WTC11 (cell line): ENCODE measurements around the gene KRT72. TPM values are rescaled to one million over a fixed set of nuclear protein-coding genes. Genes with fewer than 3 reads are reported as not detected.

ENCODE experiments used
- ATAC-seq: fragments of 200-7000 bp; cut with Tn5 transposase; 2 replicates; pipeline ENCODE4 v1.10.0; 2021; ENCODE audit warnings: mild to moderate bottlenecking, moderate library complexity
- CTCF ChIA-PET: fragments of 300-600 bp; sonication (Branson Sonifier 250); formaldehyde crosslinking; loops from one replicate; lab custom pipeline; 2021; ENCODE audit warnings: antibody characterized with exemption; lab: Charles Lee
- POLR2A ChIA-PET: fragments of 350-600 bp; sonication (Branson Sonifier 250); formaldehyde crosslinking; loops from one replicate; lab custom pipeline; 2021; ENCODE audit warnings: antibody characterized with exemption; lab: Charles Lee
- DNase-seq: peaks from one replicate; pipeline ENCODE4 v3.0.0; 2021; ENCODE audit warnings: low spot score
- H3K27ac Mint-ChIP-seq: 2 replicates; pipeline ENCODE4 v1.8.0; 2021; ENCODE audit warnings: mixed read lengths
- H3K27me3 Mint-ChIP-seq: 2 replicates; pipeline ENCODE4 v1.8.0; 2021; ENCODE audit warnings: low read depth, mild to moderate bottlenecking, moderate library complexity, mixed read lengths
- H3K36me3 Mint-ChIP-seq: 2 replicates; pipeline ENCODE4 v1.8.0; 2021; ENCODE audit warnings: mixed read lengths
- H3K4me1 Mint-ChIP-seq: 2 replicates; pipeline ENCODE4 v1.8.0; 2022; ENCODE audit warnings: mixed read lengths
- H3K4me3 Mint-ChIP-seq: 2 replicates; pipeline ENCODE4 v1.8.0; 2021; ENCODE audit warnings: mild to moderate bottlenecking, moderate library complexity, mixed read lengths
- H3K9me3 Mint-ChIP-seq: 2 replicates; pipeline ENCODE4 v1.8.0; 2021; ENCODE audit warnings: mixed read lengths
- ETV6 ChIP-seq: sonication (generic); formaldehyde crosslinking; IDR thresholded peaks from 2 replicates; pipeline ENCODE4 v1.8.1; 2022; ENCODE audit warnings: mild to moderate bottlenecking, missing genetic modification reagents
- HMGA2 ChIP-seq: fragments of 250-450 bp; sonication (Bioruptor Pico); IDR thresholded peaks from 2 replicates; pipeline ENCODE4 v1.4.0; 2021; ENCODE audit warnings: mild to moderate bottlenecking, moderate library complexity
- JAZF1 ChIP-seq: fragments of 250-450 bp; sonication (Bioruptor Pico); IDR thresholded peaks from 2 replicates; pipeline ENCODE4 v1.9.0; 2021; ENCODE audit warnings: moderate library complexity, mild to moderate bottlenecking, inconsistent platforms
- MAX ChIP-seq: sonication (generic); formaldehyde crosslinking; IDR thresholded peaks from 2 replicates; pipeline ENCODE4 v1.8.0; 2022; ENCODE audit warnings: mild to moderate bottlenecking, missing genetic modification reagents
- TEAD1 ChIP-seq: sonication (generic); formaldehyde crosslinking; IDR thresholded peaks from 2 replicates; pipeline ENCODE4 v1.8.0; 2022; ENCODE audit warnings: mild to moderate bottlenecking, missing genetic modification reagents
- ZMAT4 ChIP-seq: fragments of 250-450 bp; sonication (Bioruptor Pico); IDR thresholded peaks from 2 replicates; pipeline ENCODE4 v1.9.0; 2021; ENCODE audit warnings: mild to moderate bottlenecking
- ZNF396 ChIP-seq: fragments of 250-450 bp; sonication (Bioruptor Pico); IDR thresholded peaks from 2 replicates; pipeline ENCODE4 v1.8.0; 2021; ENCODE audit warnings: mild to moderate bottlenecking, moderate library complexity, borderline replicate concordance
- total RNA-seq: library from RNA; stranded (reverse); gene quantifications from 3 replicates; pipeline ENCODE4 v1.2.3, GENCODE V29; 2021
- TF ChIP-seq, protein P1 (sequence below): sonication (generic); formaldehyde crosslinking; IDR thresholded peaks from 2 replicates; pipeline ENCODE4 v1.8.1; 2022; ENCODE audit warnings: mild to moderate bottlenecking, missing genetic modification reagents, moderate library complexity, borderline replicate concordance
- TF ChIP-seq, protein P2 (sequence below): sonication (generic); formaldehyde crosslinking; IDR thresholded peaks from 2 replicates; pipeline ENCODE4 v1.8.1; 2023; ENCODE audit warnings: mild to moderate bottlenecking, missing genetic modification reagents, borderline replicate concordance
- TF ChIP-seq, protein P3 (sequence below): sonication (generic); formaldehyde crosslinking; IDR thresholded peaks from 2 replicates; pipeline ENCODE4 v1.8.1; 2023; ENCODE audit warnings: mild to moderate bottlenecking, moderate library complexity, missing genetic modification reagents
- TF ChIP-seq, protein P4 (sequence below): fragments of 250-450 bp; sonication (Bioruptor Pico); IDR thresholded peaks from 2 replicates; pipeline ENCODE4 v1.9.0; 2021; ENCODE audit warnings: mild to moderate bottlenecking, borderline replicate concordance
- TF ChIP-seq, protein P5 (sequence below): sonication (generic); formaldehyde crosslinking; IDR thresholded peaks from 2 replicates; pipeline ENCODE4 v1.8.0; 2023; ENCODE audit warnings: missing genetic modification reagents

Gene KRT72
- total RNA-seq, 1 experiment from 2014 or later = not detected

DNA sequence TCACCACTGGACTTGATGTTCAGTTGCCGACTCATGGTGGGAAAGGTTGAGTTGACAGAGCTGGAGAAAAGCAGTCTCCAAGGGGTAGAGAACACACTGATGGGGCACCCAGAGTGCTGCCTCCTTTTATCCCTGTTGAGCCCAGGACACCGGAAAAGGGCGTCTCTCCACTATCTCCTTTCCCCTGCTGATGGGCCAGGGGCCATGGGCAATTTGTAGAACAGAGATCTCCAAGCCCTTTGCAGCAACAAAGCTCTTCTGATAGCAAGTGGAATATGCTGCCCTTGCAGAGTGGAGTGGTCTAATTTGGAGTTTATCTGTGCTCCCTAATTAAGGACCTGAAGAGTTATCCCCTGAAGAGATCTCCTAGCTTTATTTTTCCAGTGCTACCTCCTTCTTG is 27.5 kb downstream of the KRT72 start, which contains the start of gene KRT74 (continued):
- TF ChIP-seq, protein P1, sequence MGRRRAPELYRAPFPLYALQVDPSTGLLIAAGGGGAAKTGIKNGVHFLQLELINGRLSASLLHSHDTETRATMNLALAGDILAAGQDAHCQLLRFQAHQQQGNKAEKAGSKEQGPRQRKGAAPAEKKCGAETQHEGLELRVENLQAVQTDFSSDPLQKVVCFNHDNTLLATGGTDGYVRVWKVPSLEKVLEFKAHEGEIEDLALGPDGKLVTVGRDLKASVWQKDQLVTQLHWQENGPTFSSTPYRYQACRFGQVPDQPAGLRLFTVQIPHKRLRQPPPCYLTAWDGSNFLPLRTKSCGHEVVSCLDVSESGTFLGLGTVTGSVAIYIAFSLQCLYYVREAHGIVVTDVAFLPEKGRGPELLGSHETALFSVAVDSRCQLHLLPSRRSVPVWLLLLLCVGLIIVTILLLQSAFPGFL (CRISPR knock-in tag) = no peak
- TF ChIP-seq, protein P2, sequence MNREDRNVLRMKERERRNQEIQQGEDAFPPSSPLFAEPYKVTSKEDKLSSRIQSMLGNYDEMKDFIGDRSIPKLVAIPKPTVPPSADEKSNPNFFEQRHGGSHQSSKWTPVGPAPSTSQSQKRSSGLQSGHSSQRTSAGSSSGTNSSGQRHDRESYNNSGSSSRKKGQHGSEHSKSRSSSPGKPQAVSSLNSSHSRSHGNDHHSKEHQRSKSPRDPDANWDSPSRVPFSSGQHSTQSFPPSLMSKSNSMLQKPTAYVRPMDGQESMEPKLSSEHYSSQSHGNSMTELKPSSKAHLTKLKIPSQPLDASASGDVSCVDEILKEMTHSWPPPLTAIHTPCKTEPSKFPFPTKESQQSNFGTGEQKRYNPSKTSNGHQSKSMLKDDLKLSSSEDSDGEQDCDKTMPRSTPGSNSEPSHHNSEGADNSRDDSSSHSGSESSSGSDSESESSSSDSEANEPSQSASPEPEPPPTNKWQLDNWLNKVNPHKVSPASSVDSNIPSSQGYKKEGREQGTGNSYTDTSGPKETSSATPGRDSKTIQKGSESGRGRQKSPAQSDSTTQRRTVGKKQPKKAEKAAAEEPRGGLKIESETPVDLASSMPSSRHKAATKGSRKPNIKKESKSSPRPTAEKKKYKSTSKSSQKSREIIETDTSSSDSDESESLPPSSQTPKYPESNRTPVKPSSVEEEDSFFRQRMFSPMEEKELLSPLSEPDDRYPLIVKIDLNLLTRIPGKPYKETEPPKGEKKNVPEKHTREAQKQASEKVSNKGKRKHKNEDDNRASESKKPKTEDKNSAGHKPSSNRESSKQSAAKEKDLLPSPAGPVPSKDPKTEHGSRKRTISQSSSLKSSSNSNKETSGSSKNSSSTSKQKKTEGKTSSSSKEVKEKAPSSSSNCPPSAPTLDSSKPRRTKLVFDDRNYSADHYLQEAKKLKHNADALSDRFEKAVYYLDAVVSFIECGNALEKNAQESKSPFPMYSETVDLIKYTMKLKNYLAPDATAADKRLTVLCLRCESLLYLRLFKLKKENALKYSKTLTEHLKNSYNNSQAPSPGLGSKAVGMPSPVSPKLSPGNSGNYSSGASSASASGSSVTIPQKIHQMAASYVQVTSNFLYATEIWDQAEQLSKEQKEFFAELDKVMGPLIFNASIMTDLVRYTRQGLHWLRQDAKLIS = no peak
- TF ChIP-seq JAZF1 = no peak
- no peak for TF ChIP-seq HMGA2 (CRISPR knock-in tag)
- no peak for TF ChIP-seq ETV6 (CRISPR knock-in tag)

- Mint-ChIP-seq H3K27ac (no peak overlapping the region), H3K9me3 (no peaks in the 10 kb centered on the region), H3K4me1 (no peaks in the 10 kb centered on the region), H3K4me3 (no peak overlapping the region), H3K27me3 (no peaks in the 10 kb centered on the region), H3K36me3 (no peaks in the 10 kb centered on the region)
- TF ChIP-seq, protein P3, sequence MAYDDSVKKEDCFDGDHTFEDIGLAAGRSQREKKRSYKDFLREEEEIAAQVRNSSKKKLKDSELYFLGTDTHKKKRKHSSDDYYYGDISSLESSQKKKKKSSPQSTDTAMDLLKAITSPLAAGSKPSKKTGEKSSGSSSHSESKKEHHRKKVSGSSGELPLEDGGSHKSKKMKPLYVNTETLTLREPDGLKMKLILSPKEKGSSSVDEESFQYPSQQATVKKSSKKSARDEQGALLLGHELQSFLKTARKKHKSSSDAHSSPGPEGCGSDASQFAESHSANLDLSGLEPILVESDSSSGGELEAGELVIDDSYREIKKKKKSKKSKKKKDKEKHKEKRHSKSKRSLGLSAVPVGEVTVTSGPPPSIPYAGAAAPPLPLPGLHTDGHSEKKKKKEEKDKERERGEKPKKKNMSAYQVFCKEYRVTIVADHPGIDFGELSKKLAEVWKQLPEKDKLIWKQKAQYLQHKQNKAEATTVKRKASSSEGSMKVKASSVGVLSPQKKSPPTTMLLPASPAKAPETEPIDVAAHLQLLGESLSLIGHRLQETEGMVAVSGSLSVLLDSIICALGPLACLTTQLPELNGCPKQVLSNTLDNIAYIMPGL (CRISPR knock-in tag) = no peak
- TF ChIP-seq, protein P4, sequence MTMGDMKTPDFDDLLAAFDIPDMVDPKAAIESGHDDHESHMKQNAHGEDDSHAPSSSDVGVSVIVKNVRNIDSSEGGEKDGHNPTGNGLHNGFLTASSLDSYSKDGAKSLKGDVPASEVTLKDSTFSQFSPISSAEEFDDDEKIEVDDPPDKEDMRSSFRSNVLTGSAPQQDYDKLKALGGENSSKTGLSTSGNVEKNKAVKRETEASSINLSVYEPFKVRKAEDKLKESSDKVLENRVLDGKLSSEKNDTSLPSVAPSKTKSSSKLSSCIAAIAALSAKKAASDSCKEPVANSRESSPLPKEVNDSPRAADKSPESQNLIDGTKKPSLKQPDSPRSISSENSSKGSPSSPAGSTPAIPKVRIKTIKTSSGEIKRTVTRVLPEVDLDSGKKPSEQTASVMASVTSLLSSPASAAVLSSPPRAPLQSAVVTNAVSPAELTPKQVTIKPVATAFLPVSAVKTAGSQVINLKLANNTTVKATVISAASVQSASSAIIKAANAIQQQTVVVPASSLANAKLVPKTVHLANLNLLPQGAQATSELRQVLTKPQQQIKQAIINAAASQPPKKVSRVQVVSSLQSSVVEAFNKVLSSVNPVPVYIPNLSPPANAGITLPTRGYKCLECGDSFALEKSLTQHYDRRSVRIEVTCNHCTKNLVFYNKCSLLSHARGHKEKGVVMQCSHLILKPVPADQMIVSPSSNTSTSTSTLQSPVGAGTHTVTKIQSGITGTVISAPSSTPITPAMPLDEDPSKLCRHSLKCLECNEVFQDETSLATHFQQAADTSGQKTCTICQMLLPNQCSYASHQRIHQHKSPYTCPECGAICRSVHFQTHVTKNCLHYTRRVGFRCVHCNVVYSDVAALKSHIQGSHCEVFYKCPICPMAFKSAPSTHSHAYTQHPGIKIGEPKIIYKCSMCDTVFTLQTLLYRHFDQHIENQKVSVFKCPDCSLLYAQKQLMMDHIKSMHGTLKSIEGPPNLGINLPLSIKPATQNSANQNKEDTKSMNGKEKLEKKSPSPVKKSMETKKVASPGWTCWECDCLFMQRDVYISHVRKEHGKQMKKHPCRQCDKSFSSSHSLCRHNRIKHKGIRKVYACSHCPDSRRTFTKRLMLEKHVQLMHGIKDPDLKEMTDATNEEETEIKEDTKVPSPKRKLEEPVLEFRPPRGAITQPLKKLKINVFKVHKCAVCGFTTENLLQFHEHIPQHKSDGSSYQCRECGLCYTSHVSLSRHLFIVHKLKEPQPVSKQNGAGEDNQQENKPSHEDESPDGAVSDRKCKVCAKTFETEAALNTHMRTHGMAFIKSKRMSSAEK = no peak
- TF ChIP-seq, protein P5, sequence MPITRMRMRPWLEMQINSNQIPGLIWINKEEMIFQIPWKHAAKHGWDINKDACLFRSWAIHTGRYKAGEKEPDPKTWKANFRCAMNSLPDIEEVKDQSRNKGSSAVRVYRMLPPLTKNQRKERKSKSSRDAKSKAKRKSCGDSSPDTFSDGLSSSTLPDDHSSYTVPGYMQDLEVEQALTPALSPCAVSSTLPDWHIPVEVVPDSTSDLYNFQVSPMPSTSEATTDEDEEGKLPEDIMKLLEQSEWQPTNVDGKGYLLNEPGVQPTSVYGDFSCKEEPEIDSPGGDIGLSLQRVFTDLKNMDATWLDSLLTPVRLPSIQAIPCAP (CRISPR knock-in tag) = no peak
- TF ChIP-seq TEAD1 = no peak
- no peak for TF ChIP-seq MAX
- TF ChIP-seq ZMAT4 (CRISPR knock-in tag) = no peak
- TF ChIP-seq ZNF396 (CRISPR knock-in tag) = no peak
- CTCF ChIA-PET = interaction anchor here (0.8 to 1.6 kb wide), 3 partner anchors 9 to 292 kb away, joined by 3 to 6 read pairs (median 6); no protein-coding TSS in a partner anchor
- POLR2A ChIA-PET = no interaction called here
- ATAC-seq = no peak
- no peak for DNase-seq
Measured at GRCh38 chr12:52573306-52573705, 28.0 kb downstream of the KRT72 start.
